ENCODE data around the gene GANC. TPM values are rescaled to one million over a fixed set of nuclear protein-coding genes. Genes with fewer than 3 reads are reported as not detected.

Gene GANC
- total RNA-seq, 6 donors from 2014 or later: 67.3 to 295 (median 99.8) TPM

DNA sequence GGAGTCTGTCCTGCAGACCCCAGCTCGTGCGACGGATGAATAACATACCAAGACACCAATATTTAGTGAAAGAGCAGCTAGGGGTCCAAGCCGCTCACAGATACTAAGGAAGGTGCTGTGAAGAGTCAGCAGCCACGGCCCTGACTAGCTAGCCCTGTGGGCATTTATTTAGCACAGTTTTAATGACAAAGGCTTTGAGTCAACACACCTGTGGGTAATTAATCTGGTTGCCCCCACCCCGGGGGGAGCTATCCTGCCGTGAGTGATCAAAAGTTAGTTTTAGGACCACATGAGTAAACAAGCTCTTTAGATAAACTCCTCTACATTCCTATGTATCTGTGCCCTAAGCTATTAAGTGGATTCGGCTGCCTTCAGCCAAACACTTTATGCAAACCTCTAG lies 105.0 kb downstream of the GANC start:
- ATAC-seq (ENCODE audit: low FRiP score in 2 of 2): no peak
- no peak for DNase-seq
- Histone ChIP-seq H3K27me3 (no peaks in the 10 kb centered on the region), H3K36me3 (no peaks in the 10 kb centered on the region), H3K9me3 (peaks cover 0 to 4% (median 0%) of the 10 kb centered on the region in 4 donors), H3K27ac (no peak overlapping the region), H3K4me3 (no peak overlapping the region), H3K4me1 (no peaks in the 10 kb centered on the region)
- no peak for TF ChIP-seq EP300 (IDR thresholded peaks at IDR 0.05)
- no peak for TF ChIP-seq POLR2A (IDR thresholded peaks at IDR 0.05)
- TF ChIP-seq POLR2AphosphoS5 (IDR thresholded peaks at IDR 0.05): no peak
- TF ChIP-seq, protein P1, sequence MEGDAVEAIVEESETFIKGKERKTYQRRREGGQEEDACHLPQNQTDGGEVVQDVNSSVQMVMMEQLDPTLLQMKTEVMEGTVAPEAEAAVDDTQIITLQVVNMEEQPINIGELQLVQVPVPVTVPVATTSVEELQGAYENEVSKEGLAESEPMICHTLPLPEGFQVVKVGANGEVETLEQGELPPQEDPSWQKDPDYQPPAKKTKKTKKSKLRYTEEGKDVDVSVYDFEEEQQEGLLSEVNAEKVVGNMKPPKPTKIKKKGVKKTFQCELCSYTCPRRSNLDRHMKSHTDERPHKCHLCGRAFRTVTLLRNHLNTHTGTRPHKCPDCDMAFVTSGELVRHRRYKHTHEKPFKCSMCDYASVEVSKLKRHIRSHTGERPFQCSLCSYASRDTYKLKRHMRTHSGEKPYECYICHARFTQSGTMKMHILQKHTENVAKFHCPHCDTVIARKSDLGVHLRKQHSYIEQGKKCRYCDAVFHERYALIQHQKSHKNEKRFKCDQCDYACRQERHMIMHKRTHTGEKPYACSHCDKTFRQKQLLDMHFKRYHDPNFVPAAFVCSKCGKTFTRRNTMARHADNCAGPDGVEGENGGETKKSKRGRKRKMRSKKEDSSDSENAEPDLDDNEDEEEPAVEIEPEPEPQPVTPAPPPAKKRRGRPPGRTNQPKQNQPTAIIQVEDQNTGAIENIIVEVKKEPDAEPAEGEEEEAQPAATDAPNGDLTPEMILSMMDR (IDR thresholded peaks at IDR 0.05): no peak
- 84 to 87% methylated on average over 8 of the region's 8 CpGs for WGBS, 2 donors

DNA sequence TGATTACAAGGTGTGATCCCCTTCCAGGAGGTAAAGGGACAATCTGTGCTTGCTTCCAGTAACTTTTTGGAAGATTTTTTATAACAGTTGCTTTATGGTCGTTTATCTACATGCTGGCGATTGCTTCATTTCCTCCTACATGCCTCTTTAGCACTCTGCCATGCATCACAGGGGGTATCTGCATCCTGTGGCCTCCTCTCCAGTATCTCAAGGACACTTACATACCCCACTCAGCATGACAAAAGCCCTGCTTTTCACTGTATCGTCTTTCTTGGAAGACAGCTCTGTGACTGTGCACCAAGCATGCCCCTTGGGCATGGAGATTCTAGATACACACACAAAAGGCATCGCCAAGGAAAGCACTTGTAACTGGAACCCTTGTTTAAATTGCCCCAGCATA lies 111.6 kb downstream of the GANC start:
- TF ChIP-seq, protein P1 (IDR thresholded peaks at IDR 0.05): no peak
- no peak for TF ChIP-seq EP300 (IDR thresholded peaks at IDR 0.05)
- TF ChIP-seq POLR2AphosphoS5 (IDR thresholded peaks at IDR 0.05): no peak
- no peak for TF ChIP-seq POLR2A (IDR thresholded peaks at IDR 0.05)
- Histone ChIP-seq H3K9me3 (no peaks in the 10 kb centered on the region), H3K27me3 (no peaks in the 10 kb centered on the region), H3K4me1 (peaks cover 15 to 25% (median 17%) of the 10 kb centered on the region in 4 donors), H3K27ac (no peak overlapping the region), H3K36me3 (peaks cover 0 to 8% (median 3%) of the 10 kb centered on the region in 4 donors), H3K4me3 (no peak overlapping the region)
- DNase-seq (no peak), ATAC-seq (ENCODE audit: low FRiP score in 2 of 2) (no peak)
- WGBS, 2 donors: 51 to 60% methylated on average over 4 of the region's 4 CpGs

DNA sequence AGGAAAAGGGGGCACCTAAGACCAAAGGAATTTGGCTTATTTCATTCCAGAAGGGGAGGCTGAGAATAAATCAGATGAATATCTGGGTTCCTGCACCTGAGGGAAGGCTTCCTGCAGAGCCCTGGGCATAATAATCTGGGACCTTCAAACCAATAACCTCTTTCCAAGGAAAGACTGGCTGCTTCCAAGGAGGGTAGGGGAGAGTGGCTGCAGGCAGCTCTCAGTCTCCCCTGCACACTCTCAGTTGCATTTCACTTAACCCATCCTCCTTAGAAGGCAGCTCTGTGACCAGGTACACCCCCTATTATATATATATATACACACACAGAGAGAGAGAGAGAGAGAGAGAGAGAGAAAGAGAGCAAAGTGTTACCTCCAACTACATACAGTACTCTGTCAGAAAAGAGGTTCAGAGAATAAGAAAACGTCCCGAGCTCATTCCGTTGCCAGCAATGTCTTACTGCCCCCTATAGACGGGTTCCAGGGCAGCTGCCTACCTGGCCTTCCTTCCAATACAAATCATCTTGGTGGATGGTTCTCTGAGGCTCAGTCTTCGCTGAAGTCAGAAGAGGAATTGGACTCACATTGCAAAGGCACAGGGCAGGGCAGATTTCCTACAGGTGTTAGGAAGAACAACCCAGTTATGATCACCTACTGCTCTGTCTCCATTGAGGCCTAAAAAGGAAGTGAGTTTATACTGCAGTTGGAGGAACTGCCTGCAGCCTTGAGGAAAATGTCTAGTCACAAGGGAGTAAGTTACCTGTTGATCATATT lies 112.4 kb downstream of the GANC start:
- no peaks in the 10 kb centered on the region for H3K27me3 ChIP-seq
- WGBS, 2 donors: 48 to 57% methylated on average over 5 of the region's 5 CpGs
- TF ChIP-seq POLR2AphosphoS5 (IDR thresholded peaks at IDR 0.05) (no peak), POLR2A (IDR thresholded peaks at IDR 0.05) (no peak), EP300 (IDR thresholded peaks at IDR 0.05) (no peak)
- TF ChIP-seq, protein P1 (IDR thresholded peaks at IDR 0.05): peak in 4 of 6 experiments; percentile 14 to 32 (median 26)
- H3K36me3 ChIP-seq: peaks cover 0 to 9% (median 4%) of the 10 kb centered on the region in 4 donors
- H3K4me3 ChIP-seq: no peak overlapping the region
- no peaks in the 10 kb centered on the region for H3K9me3 ChIP-seq
- ATAC-seq (ENCODE audit: low FRiP score in 2 of 2) (no peak), DNase-seq (no peak)
- H3K27ac ChIP-seq: peak overlapping the region; percentile 25 to 57 (median 48)
- H3K4me1 ChIP-seq: peaks cover 15 to 25% (median 17%) of the 10 kb centered on the region in 4 donors

DNA sequence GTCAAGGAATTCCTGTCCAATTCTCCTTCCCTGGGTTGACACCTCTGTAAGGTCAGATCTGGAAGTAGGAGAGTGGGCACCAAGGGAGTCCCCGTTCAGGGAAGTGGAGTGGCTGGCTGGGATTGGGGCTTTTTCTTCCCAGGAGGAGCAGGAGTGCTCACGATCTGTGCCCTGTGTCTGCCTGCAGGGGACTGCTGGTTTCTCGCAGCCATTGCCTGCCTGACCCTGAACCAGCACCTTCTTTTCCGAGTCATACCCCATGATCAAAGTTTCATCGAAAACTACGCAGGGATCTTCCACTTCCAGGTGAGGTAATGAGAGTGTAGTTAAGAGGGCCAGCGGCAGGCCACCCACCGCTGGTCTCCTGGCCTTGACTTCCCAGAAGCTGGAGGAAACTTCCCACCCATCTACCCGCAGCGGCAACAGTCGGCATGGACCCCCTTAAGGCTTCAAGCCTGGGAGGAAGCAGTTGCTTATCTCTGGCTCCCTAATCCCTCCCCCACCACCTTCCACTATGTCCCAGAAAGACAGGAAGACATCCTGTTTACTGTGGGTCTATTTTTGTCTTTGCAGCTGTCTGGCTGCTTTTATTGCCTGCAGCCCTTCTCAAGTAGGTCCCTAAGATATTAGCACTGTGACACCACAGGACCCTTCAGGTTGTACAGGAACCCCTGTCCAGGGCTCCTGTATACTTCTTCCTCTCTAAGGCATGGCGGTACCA lies 113.1 kb downstream of the GANC start:
- no peaks in the 10 kb centered on the region for H3K27me3 ChIP-seq
- TF ChIP-seq EP300 (IDR thresholded peaks at IDR 0.05) (peak in 1 of 4 donors; percentile 35), POLR2A (IDR thresholded peaks at IDR 0.05) (no peak), POLR2AphosphoS5 (IDR thresholded peaks at IDR 0.05) (peak; percentile 43 to 60)
- TF ChIP-seq, protein P1 (IDR thresholded peaks at IDR 0.05): no peak
- no peak for ATAC-seq (ENCODE audit: low FRiP score in 2 of 2)
- peak overlapping the region; percentile 25 to 57 (median 48) for H3K27ac ChIP-seq
- WGBS, 2 donors: 65 to 67% methylated on average over 12 of the region's 12 CpGs
- H3K36me3 ChIP-seq: peaks cover 0 to 9% (median 4%) of the 10 kb centered on the region in 4 donors
- H3K4me1 ChIP-seq: peaks cover 15 to 25% (median 17%) of the 10 kb centered on the region in 4 donors
- no peaks in the 10 kb centered on the region for H3K9me3 ChIP-seq
- no peak for DNase-seq
- H3K4me3 ChIP-seq: no peak overlapping the region

Data from upper lobe of left lung (tissue), 6 donors.